CD4-positive, CD25-positive, alpha-beta regulatory T cell (primary cell): ENCODE measurements around the gene RTF2. TPM values are rescaled to one million over a fixed set of nuclear protein-coding genes. Genes with fewer than 3 reads are reported as not detected.

Experiments used
- ATAC-seq, 2 donors: fragments of 150-1000 bp; cut with Tn5 transposase; one replicate each; pipeline ENCODE4 v1.10.0; 2021; ENCODE audit warnings: low read depth in 2 of 2, moderate number of reproducible peaks in 2 of 2, moderate library complexity in 1 of 2
- DNase-seq, 3 donors: peaks; one replicate each; pipeline versions ENCODE4 v3.0.0 to v3.0.0-alpha.2; 2012 to 2022; ENCODE audit warnings: mixed read lengths in 1 of 3
- H3K27ac ChIP-seq: one replicate; pipeline ENCODE4 v1.7.0; 2013; ENCODE audit warnings: mild to moderate bottlenecking, low read length; ENCODE audit not compliant: insufficient read depth, poor library complexity, severe bottlenecking
- H3K27me3 ChIP-seq: one replicate; pipeline ENCODE4 v1.7.0; 2013; ENCODE audit warnings: low read length; ENCODE audit not compliant: control insufficient read depth, insufficient read depth
- H3K36me3 ChIP-seq: one replicate; pipeline ENCODE4 v1.7.0; 2013; ENCODE audit warnings: mild to moderate bottlenecking, low read length, moderate library complexity; ENCODE audit not compliant: control insufficient read depth, insufficient read depth
- H3K4me1 ChIP-seq: 2 replicates; pipeline ENCODE4 v1.7.0; 2013; ENCODE audit warnings: mild to moderate bottlenecking, low read length; ENCODE audit not compliant: insufficient read depth, control insufficient read depth, poor library complexity, severe bottlenecking
- H3K4me3 ChIP-seq: one replicate; pipeline ENCODE4 v1.7.0; 2013; ENCODE audit warnings: low read depth, mild to moderate bottlenecking, low read length, moderate library complexity
- H3K9me3 ChIP-seq, 2 experiments: 1 replicate in 1 of 2; 2 replicates in 1 of 2; pipeline ENCODE4 v1.7.0; 2013; ENCODE audit warnings: low read length in 2 of 2, mild to moderate bottlenecking in 1 of 2, moderate library complexity in 1 of 2; ENCODE audit not compliant: control insufficient read depth in 2 of 2
- H3K27ac Mint-ChIP-seq, 3 donors: one replicate each; pipeline ENCODE4 v1.8.0; 2020 to 2022; ENCODE audit warnings: mild to moderate bottlenecking in 3 of 3, mixed read lengths in 3 of 3, moderate library complexity in 2 of 3
- H3K27me3 Mint-ChIP-seq: one replicate; pipeline ENCODE4 v1.8.0; 2022; ENCODE audit warnings: mild to moderate bottlenecking, mixed read lengths
- H3K36me3 Mint-ChIP-seq: one replicate; pipeline ENCODE4 v1.8.0; 2020; ENCODE audit warnings: mixed read lengths
- H3K4me1 Mint-ChIP-seq, 4 donors: one replicate each; pipeline ENCODE4 v1.8.0; 2020 to 2022; ENCODE audit warnings: mixed read lengths in 4 of 4, mild to moderate bottlenecking in 1 of 4
- H3K4me3 Mint-ChIP-seq, 4 donors: one replicate each; pipeline ENCODE4 v1.8.0; 2020 to 2022; ENCODE audit warnings: mild to moderate bottlenecking in 4 of 4, mixed read lengths in 4 of 4, moderate library complexity in 3 of 4
- H3K9me3 Mint-ChIP-seq, 7 donors: one replicate each; pipeline ENCODE4 v1.8.0; 2020 to 2022; ENCODE audit warnings: mixed read lengths in 7 of 7, mild to moderate bottlenecking in 3 of 7, moderate library complexity in 2 of 7
- polyA plus RNA-seq, 4 donors: library from polyadenylated mRNA; unstranded; fragments of 300-500 nt; fragmentation: Illumina TruSeq; gene quantifications; one replicate each; pipeline ENCODE4 v1.2.3, GENCODE V29; 2021
- total RNA-seq: library from RNA; stranded (reverse); gene quantifications from one replicate; pipeline ENCODE4 v1.2.3, GENCODE V29; 2022

The RTF2 gene
- total and polyA plus RNA-seq, 5 donors from 2014 or later, result 74.3 to 133 (median 121) TPM

DNA sequence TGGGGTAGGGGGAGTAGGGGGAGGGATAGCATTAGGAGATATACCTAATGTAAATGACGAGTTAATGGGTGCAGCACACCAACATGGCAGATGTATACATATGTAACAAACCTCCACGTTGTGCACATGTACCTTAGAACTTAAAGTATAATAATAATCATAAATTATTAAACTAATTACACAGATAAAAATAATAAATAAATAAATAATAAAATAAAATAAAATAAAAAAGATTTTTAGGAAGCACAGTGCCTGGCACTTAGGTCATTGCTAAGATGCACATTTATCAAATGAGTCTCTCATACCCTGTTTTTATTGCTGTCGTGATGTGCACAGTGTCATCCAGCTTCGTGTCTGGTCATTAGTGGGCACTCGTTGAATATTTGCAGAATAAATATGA lies 19.0 kb upstream of the RTF2 start:
- Mint-ChIP-seq H3K27me3 (peaks cover 6% of the 10 kb centered on the region), H3K4me1 (peaks cover 0 to 3% (median 0%) of the 10 kb centered on the region in 4 donors), H3K27ac (no peak overlapping the region), H3K9me3 (peaks cover 0 to 2% (median 0%) of the 10 kb centered on the region in 7 donors), H3K36me3 (peaks cover 12% of the 10 kb centered on the region), H3K4me3 (no peak overlapping the region)
- no peak overlapping the region for H3K4me3 ChIP-seq
- no peaks in the 10 kb centered on the region for H3K27me3 ChIP-seq
- ATAC-seq, result no peak
- H3K4me1 ChIP-seq, result no peaks in the 10 kb centered on the region
- DNase-seq, result no peak
- H3K27ac ChIP-seq, result no peak overlapping the region
- H3K9me3 ChIP-seq, result no peaks in the 10 kb centered on the region
- peaks cover 9% of the 10 kb centered on the region for H3K36me3 ChIP-seq

GRCh38 chr20:56451056-56451765 lies 17.2 kb upstream of the RTF2 start:
- Mint-ChIP-seq H3K4me3 (no peak overlapping the region), H3K4me1 (peaks cover 0 to 11% (median 2%) of the 10 kb centered on the region in 4 donors), H3K27me3 (peaks cover 6% of the 10 kb centered on the region), H3K9me3 (no peaks in the 10 kb centered on the region), H3K36me3 (peaks cover 8% of the 10 kb centered on the region), H3K27ac (peak overlapping the region in 1 of 3 donors; percentile 6)
- Histone ChIP-seq H3K27ac (no peak overlapping the region), H3K27me3 (no peaks in the 10 kb centered on the region), H3K4me1 (peaks cover 4% of the 10 kb centered on the region), H3K36me3 (peaks cover 9% of the 10 kb centered on the region), H3K4me3 (no peak overlapping the region), H3K9me3 (no peaks in the 10 kb centered on the region)
- no peak for DNase-seq
- no peak for ATAC-seq

- H3K4me1 Mint-ChIP-seq, result peaks cover 0 to 15% (median 4%) of the 10 kb centered on the region in 4 donors
- Histone ChIP-seq H3K36me3 (peaks cover 9% of the 10 kb centered on the region), H3K27ac (no peak overlapping the region), H3K27me3 (no peaks in the 10 kb centered on the region), H3K4me1 (peaks cover 4% of the 10 kb centered on the region), H3K4me3 (no peak overlapping the region), H3K9me3 (no peaks in the 10 kb centered on the region)
- peak overlapping the region in 1 of 4 donors; percentile 27 for H3K4me3 Mint-ChIP-seq
- H3K36me3 Mint-ChIP-seq, result peaks cover 8% of the 10 kb centered on the region
- no peaks in the 10 kb centered on the region for H3K9me3 Mint-ChIP-seq
- H3K27me3 Mint-ChIP-seq, result peaks cover 6% of the 10 kb centered on the region
- DNase-seq (no peak), ATAC-seq (no peak)
- peak overlapping the region in 1 of 3 donors; percentile 5 for H3K27ac Mint-ChIP-seq
Measured at GRCh38 chr20:56453352-56453751, 15.1 kb upstream of the RTF2 start.

GRCh38 chr20:56454754-56455153 lies 13.7 kb upstream of the RTF2 start:
- no peak overlapping the region for H3K4me3 Mint-ChIP-seq
- peaks cover 4% of the 10 kb centered on the region for H3K4me1 ChIP-seq

DNA sequence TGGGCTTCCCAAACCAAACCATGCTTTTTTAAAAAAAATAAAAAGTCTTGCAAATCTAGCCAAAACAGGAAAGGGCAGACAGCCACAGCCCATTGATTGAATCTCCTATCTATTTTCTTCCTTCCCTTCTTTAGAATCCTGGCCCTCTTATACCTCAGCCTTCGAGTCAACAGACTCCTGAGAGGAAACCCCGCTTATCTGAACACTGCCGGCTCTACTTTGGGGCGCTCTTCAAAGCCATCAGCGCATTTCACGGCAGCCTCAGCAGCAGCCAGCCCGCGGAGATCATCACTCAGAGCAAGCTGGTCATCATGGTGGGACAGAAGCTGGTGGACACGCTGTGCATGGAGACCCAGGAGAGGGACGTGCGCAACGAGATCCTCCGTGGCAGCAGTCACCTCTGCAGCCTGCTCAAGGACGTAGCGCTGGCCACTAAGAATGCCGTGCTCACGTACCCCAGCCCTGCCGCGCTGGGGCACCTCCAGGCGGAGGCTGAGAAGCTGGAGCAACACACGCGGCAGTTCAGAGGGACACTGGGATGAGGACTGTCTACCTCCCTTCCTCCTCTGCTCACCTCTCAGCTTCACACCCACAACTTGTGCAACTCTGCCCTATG lies 10.1 kb upstream of the RTF2 start:
- ATAC-seq, result no peak
- Histone ChIP-seq H3K9me3 (no peaks in the 10 kb centered on the region), H3K27ac (no peak overlapping the region), H3K4me1 (peaks cover 9% of the 10 kb centered on the region), H3K36me3 (peaks cover 6% of the 10 kb centered on the region), H3K27me3 (no peaks in the 10 kb centered on the region), H3K4me3 (no peak overlapping the region)
- Mint-ChIP-seq H3K27me3 (no peaks in the 10 kb centered on the region), H3K36me3 (no peaks in the 10 kb centered on the region), H3K9me3 (no peaks in the 10 kb centered on the region), H3K4me1 (peaks cover 3 to 36% (median 9%) of the 10 kb centered on the region in 4 donors), H3K27ac (no peak overlapping the region), H3K4me3 (no peak overlapping the region)
- DNase-seq, result no peak

More at GRCh38 chr20:56454754-56455153, 13.7 kb upstream of the RTF2 start:
- H3K4me1 Mint-ChIP-seq, result peaks cover 0 to 21% (median 6%) of the 10 kb centered on the region in 4 donors
- no peak overlapping the region for H3K27ac ChIP-seq
- no peaks in the 10 kb centered on the region for H3K9me3 Mint-ChIP-seq
- H3K27ac Mint-ChIP-seq, result peak overlapping the region in 2 of 3 donors; percentile 69 to 81
- no peaks in the 10 kb centered on the region for H3K27me3 ChIP-seq
- H3K36me3 ChIP-seq, result peaks cover 15% of the 10 kb centered on the region
- no peak for DNase-seq
- H3K9me3 ChIP-seq, result no peaks in the 10 kb centered on the region
- H3K4me3 ChIP-seq, result no peak overlapping the region
- H3K27me3 Mint-ChIP-seq, result peaks cover 6% of the 10 kb centered on the region
- H3K36me3 Mint-ChIP-seq, result peaks cover 8% of the 10 kb centered on the region
- peak in 1 of 2 donors; percentile 28 for ATAC-seq

DNA sequence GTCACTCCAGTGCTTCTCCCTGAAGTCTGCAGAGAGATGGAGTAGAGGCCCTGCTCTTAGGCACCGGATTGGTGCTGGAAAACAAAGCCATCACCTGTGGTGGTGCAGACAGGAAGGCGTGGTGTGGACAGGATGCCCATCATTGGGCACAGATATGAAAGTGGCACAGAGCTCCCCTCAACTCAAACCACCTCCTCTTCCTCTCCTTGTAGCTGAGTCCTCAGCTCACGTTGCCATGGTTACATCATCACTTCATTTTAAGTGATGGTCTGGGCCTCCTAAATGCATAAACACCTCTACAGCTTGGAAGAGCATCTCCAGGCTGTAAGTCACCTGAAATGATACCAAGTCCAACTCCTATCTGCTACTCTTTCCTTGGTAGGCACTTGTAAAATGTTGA lies 8.0 kb upstream of the RTF2 start:
- H3K9me3 Mint-ChIP-seq, result no peaks in the 10 kb centered on the region
- H3K27ac Mint-ChIP-seq, result peak overlapping the region; percentile 25 to 67 (median 66)
- Histone ChIP-seq H3K27me3 (no peaks in the 10 kb centered on the region), H3K36me3 (peaks cover 6% of the 10 kb centered on the region), H3K27ac (peak overlapping the region; percentile 67), H3K4me3 (no peak overlapping the region), H3K4me1 (peaks cover 6% of the 10 kb centered on the region), H3K9me3 (no peaks in the 10 kb centered on the region)
- no peaks in the 10 kb centered on the region for H3K27me3 Mint-ChIP-seq
- DNase-seq (peak; percentile 9 to 75 (median 64)), ATAC-seq (peak; percentile 62 to 85)
- H3K4me3 Mint-ChIP-seq, result no peak overlapping the region
- peaks cover 7 to 30% (median 13%) of the 10 kb centered on the region in 4 donors for H3K4me1 Mint-ChIP-seq
- H3K36me3 Mint-ChIP-seq, result no peaks in the 10 kb centered on the region

GRCh38 chr20:56461576-56461975 lies 6.9 kb upstream of the RTF2 start:
- peaks cover 7 to 30% (median 13%) of the 10 kb centered on the region in 4 donors for H3K4me1 Mint-ChIP-seq
- H3K27me3 Mint-ChIP-seq, result no peaks in the 10 kb centered on the region
- no peaks in the 10 kb centered on the region for H3K9me3 Mint-ChIP-seq
- H3K27ac Mint-ChIP-seq, result no peak overlapping the region
- H3K36me3 Mint-ChIP-seq, result no peaks in the 10 kb centered on the region
- Histone ChIP-seq H3K4me1 (peaks cover 6% of the 10 kb centered on the region), H3K27ac (no peak overlapping the region), H3K27me3 (no peaks in the 10 kb centered on the region), H3K9me3 (no peaks in the 10 kb centered on the region), H3K36me3 (peaks cover 6% of the 10 kb centered on the region), H3K4me3 (no peak overlapping the region)
- no peak for ATAC-seq
- peak overlapping the region in 1 of 4 donors; percentile 21 for H3K4me3 Mint-ChIP-seq
- DNase-seq, result no peak
